ENCODE measurements around the gene ABRAXAS1. TPM values are rescaled to one million over a fixed set of nuclear protein-coding genes. Genes with fewer than 3 reads are reported as not detected.
A peak's percentile ranks its signal among the peaks of the same experiment; 100 is the strongest.

Gene ABRAXAS1
- polyA plus RNA-seq, 1 donor (not counting 4 experiments of a cell fraction or from before 2014, with no cell fraction given): 9.4 TPM

DNA sequence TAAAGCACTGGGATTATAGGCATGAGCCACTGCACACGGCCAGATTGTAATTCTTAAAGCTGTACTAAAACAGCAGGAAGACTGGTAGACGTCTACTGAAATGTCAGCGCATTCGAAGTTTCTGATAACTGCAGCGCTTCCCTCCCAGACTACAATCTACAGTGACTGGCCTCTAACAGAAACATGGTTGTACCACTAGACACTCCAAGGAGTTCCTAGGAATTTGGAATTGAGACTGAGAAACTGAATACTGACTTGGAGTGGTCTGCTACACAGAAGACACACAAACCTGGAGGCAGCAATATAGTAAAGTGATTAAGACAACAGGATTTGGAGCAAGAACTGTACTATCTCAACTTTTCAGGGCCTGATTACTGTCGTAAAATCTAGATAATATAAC, 30.2 kb downstream of the ABRAXAS1 start:
- Histone ChIP-seq H3K79me2 (ENCODE audit: control insufficient read depth, insufficient read depth, low read length) (peaks cover 36% of the 10 kb centered on the region), H3K9me3 (ENCODE audit: control insufficient read depth, low read depth, low read length) (no peaks in the 10 kb centered on the region), H3K27me3 (ENCODE audit: control insufficient read depth, extremely low read depth, insufficient read depth, low read length) (no peaks in the 10 kb centered on the region), H3K9ac (ENCODE audit: control insufficient read depth, extremely low read depth, insufficient read depth, low read length) (peak overlapping the region; percentile 88), H3K4me2 (ENCODE audit: control insufficient read depth, extremely low read depth, insufficient read depth, low read depth, low read length) (peak overlapping the region; percentile 78), H3K36me3 (ENCODE audit: control insufficient read depth in 2 of 2, extremely low read depth in 1 of 2, insufficient read depth in 2 of 2, low read length in 2 of 2) (peaks cover 7 to 10% of the 10 kb centered on the region in 2 experiments), H3K9me1 (ENCODE audit: control insufficient read depth, extremely low read depth, insufficient read depth, low read length) (no peaks in the 10 kb centered on the region), H4K20me1 (ENCODE audit: control insufficient read depth, extremely low read depth, insufficient read depth, low read length) (no peaks in the 10 kb centered on the region), H3K4me3 (ENCODE audit: control insufficient read depth in 2 of 3, extremely low read depth in 1 of 3, insufficient read depth in 2 of 3, low read depth in 1 of 3, low read length in 3 of 3) (peak overlapping the region; percentile 76 to 98 (median 96)), H2AFZ (ENCODE audit: control insufficient read depth, low read length) (peak overlapping the region; percentile 63), H3K27ac (ENCODE audit: control insufficient read depth, insufficient read depth, low read length) (peak overlapping the region; percentile 92), H3K4me1 (ENCODE audit: control insufficient read depth, extremely low read depth, insufficient read depth, low read length) (peaks cover 12% of the 10 kb centered on the region)
- TF ChIP-seq, protein P1, sequence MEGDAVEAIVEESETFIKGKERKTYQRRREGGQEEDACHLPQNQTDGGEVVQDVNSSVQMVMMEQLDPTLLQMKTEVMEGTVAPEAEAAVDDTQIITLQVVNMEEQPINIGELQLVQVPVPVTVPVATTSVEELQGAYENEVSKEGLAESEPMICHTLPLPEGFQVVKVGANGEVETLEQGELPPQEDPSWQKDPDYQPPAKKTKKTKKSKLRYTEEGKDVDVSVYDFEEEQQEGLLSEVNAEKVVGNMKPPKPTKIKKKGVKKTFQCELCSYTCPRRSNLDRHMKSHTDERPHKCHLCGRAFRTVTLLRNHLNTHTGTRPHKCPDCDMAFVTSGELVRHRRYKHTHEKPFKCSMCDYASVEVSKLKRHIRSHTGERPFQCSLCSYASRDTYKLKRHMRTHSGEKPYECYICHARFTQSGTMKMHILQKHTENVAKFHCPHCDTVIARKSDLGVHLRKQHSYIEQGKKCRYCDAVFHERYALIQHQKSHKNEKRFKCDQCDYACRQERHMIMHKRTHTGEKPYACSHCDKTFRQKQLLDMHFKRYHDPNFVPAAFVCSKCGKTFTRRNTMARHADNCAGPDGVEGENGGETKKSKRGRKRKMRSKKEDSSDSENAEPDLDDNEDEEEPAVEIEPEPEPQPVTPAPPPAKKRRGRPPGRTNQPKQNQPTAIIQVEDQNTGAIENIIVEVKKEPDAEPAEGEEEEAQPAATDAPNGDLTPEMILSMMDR (optimal IDR thresholded peaks at IDR 0.05 in 1 of 3, IDR thresholded peaks at IDR 0.05 in 1 of 3, conservative IDR thresholded peaks at IDR 0.05 in 1 of 3; ENCODE audit: extremely low read depth in 1 of 3, insufficient read depth in 2 of 3, low read length in 3 of 3): no peak
- TF ChIP-seq EZH2 (IDR thresholded peaks at IDR 0.05; ENCODE audit: low read length): no peak
- dilution Hi-C loops (cut with MboI; ENCODE audit: extremely low pct_ligation_motif_present, low sequenced_read_pairs): no loop called here
- FAIRE-seq (peak; percentile 68), DNase-seq (ENCODE audit: low read depth, low spot score) (no peak)

DNA sequence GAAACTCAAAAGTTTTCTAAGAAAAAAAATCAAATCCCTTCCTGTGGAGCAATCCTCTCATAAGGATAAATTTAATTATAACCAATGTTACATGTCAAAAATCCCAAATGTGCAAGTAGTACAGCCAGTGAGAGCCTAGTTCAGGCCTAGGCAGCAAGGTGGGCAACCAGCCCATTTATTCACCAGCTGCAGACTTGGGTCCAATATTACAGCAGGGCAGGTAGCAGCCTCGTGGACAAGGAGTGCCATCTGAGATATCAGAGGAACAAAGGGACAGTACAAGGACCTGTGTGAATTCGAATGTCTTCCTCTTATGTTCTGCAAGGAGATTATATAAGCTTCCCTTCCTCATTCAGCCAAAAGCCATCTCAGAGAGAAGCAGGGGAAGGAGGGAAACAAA, 35.9 kb downstream of the ABRAXAS1 start:
- H3K9me1 ChIP-seq (ENCODE audit: control insufficient read depth, extremely low read depth, insufficient read depth, low read length): no peaks in the 10 kb centered on the region
- no peak for FAIRE-seq
- peaks cover 3% of the 10 kb centered on the region for H3K79me2 ChIP-seq (ENCODE audit: control insufficient read depth, insufficient read depth, low read length)
- H3K36me3 ChIP-seq (ENCODE audit: control insufficient read depth in 2 of 2, extremely low read depth in 1 of 2, insufficient read depth in 2 of 2, low read length in 2 of 2): peaks cover 0 to 5% of the 10 kb centered on the region in 2 experiments
- no peak overlapping the region for H3K4me2 ChIP-seq (ENCODE audit: control insufficient read depth, extremely low read depth, insufficient read depth, low read depth, low read length)
- no peaks in the 10 kb centered on the region for H3K4me1 ChIP-seq (ENCODE audit: control insufficient read depth, extremely low read depth, insufficient read depth, low read length)
- no peak for TF ChIP-seq EZH2 (IDR thresholded peaks at IDR 0.05; ENCODE audit: low read length)
- TF ChIP-seq, protein P1 (optimal IDR thresholded peaks at IDR 0.05 in 1 of 3, IDR thresholded peaks at IDR 0.05 in 1 of 3, conservative IDR thresholded peaks at IDR 0.05 in 1 of 3; ENCODE audit: extremely low read depth in 1 of 3, insufficient read depth in 2 of 3, low read length in 3 of 3): no peak
- H3K27ac ChIP-seq (ENCODE audit: control insufficient read depth, insufficient read depth, low read length): no peak overlapping the region
- DNase-seq (ENCODE audit: low read depth, low spot score): no peak
- H3K4me3 ChIP-seq (ENCODE audit: control insufficient read depth in 2 of 3, extremely low read depth in 1 of 3, insufficient read depth in 2 of 3, low read depth in 1 of 3, low read length in 3 of 3): no peak overlapping the region
- no peak overlapping the region for H2AFZ ChIP-seq (ENCODE audit: control insufficient read depth, low read length)
- no peaks in the 10 kb centered on the region for H3K9me3 ChIP-seq (ENCODE audit: control insufficient read depth, low read depth, low read length)
- no peaks in the 10 kb centered on the region for H4K20me1 ChIP-seq (ENCODE audit: control insufficient read depth, extremely low read depth, insufficient read depth, low read length)
- no peak overlapping the region for H3K9ac ChIP-seq (ENCODE audit: control insufficient read depth, extremely low read depth, insufficient read depth, low read length)
- no peaks in the 10 kb centered on the region for H3K27me3 ChIP-seq (ENCODE audit: control insufficient read depth, extremely low read depth, insufficient read depth, low read length)
- dilution Hi-C loops (cut with MboI; ENCODE audit: extremely low pct_ligation_motif_present, low sequenced_read_pairs): no loop called here

Data from keratinocyte (primary cell).